ENCODE data around the gene MGAT4B. TPM values are rescaled to one million over a fixed set of nuclear protein-coding genes. Genes with fewer than 3 reads are reported as not detected.

MGAT4B gene
- total RNA-seq, 4 donors from 2014 or later, result 495 to 1,114 (median 787) TPM

DNA sequence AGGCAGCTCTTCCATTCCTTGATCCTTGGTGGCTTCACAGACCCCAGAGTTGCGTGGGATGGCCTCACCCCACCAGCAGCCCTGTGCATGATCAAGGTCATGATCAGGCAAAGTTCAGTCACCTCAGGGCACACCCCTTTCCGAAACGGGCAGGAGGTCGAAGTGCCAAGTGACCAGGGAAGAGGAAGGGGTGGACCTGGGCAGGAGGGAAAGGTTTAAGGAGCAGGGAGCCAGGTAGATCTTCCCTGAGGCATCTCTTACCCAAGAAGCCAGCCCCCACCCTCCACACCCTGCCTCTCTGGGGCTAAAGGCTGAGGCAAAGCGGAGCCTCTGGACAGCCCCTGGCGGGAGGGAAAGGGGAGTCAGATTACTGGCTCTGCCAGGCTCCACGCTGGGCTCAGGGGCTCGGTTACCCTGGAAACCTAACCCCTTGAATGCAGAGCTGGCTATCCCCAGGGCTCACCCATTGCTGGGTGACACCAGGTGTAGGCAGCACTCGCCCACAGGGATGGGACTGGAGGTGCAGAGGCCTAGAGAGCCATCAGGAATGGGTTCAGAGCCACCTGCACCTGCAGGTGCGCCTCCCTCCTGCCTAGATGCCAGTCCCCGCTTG, 3.6 kb downstream of the MGAT4B start:
- H3K27me3 ChIP-seq, result no peaks in the 10 kb centered on the region
- peaks cover 0 to 32% (median 20%) of the 10 kb centered on the region in 4 donors for H3K36me3 ChIP-seq
- H3K27ac ChIP-seq, result peak overlapping the region; percentile 50 to 100 (median 97)
- H3K4me1 ChIP-seq, result peaks cover 36 to 49% (median 46%) of the 10 kb centered on the region in 4 donors
- no peak overlapping the region for H3K4me3 ChIP-seq
- TF ChIP-seq EP300 (IDR thresholded peaks at IDR 0.05; ENCODE audit: low read depth), result no peak
- intact Hi-C loops (cut with DNase I; ENCODE audit: low total_unique reads) (loop anchor here (5.0 kb wide), 1 partner anchor 104 kb away; the partner anchor contains the start of gene TBC1D9B), in situ Hi-C loops (cut with MboI; ENCODE audit: low pct_ligation_motif_present in 1 of 4, low pct_unique_long_range_greater_than_20kb in 1 of 4, low sequenced_read_pairs in 3 of 4) (no loop called here)
- WGBS, 2 donors (ENCODE audit: low coverage in 1 of 2), result 48 to 53% methylated on average over 4 to 11 of the region's 11 CpGs
- DNase-seq, result no peak
- no peaks in the 10 kb centered on the region for H3K9me3 ChIP-seq

DNA sequence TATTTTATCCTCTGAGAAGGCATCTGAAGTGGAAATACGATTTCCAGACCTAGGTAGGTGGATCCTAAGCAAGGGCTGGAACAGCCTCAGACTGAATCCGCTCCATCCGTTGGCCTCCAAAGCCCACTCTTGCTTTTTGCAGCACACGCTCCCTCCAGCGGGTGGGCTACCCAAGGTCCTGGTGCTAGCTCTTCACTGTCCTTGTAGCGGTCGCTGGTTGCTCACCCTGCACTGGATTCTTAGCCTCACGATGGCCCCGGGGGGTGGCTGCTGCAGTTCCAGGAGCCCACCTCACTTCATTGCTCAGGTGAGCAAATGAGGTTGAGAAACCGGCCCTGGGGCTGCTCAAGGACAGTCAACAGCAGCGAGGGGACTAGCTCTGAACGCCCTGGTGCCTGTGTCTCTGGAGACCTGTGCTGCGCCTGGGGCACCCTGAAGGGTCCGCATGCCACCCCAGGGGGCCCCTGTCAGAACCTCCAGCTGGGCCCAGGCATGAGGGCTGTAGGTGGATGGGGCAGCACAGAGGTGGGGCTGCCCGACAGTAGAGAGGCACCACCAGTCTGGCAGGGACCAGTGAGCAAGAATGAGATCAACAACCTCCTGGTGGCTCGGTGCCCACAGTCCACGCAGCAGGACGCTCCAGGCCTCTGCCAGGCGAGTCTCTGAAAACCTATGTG, 4.3 kb downstream of the MGAT4B start:
- TF ChIP-seq EP300 (IDR thresholded peaks at IDR 0.05; ENCODE audit: low read depth) (no peak), POLR2A (IDR thresholded peaks at IDR 0.05) (no peak), POLR2AphosphoS5 (IDR thresholded peaks at IDR 0.05) (no peak)
- TF ChIP-seq, protein P1, sequence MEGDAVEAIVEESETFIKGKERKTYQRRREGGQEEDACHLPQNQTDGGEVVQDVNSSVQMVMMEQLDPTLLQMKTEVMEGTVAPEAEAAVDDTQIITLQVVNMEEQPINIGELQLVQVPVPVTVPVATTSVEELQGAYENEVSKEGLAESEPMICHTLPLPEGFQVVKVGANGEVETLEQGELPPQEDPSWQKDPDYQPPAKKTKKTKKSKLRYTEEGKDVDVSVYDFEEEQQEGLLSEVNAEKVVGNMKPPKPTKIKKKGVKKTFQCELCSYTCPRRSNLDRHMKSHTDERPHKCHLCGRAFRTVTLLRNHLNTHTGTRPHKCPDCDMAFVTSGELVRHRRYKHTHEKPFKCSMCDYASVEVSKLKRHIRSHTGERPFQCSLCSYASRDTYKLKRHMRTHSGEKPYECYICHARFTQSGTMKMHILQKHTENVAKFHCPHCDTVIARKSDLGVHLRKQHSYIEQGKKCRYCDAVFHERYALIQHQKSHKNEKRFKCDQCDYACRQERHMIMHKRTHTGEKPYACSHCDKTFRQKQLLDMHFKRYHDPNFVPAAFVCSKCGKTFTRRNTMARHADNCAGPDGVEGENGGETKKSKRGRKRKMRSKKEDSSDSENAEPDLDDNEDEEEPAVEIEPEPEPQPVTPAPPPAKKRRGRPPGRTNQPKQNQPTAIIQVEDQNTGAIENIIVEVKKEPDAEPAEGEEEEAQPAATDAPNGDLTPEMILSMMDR (IDR thresholded peaks at IDR 0.05), result no peak
- Histone ChIP-seq H3K4me3 (no peak overlapping the region), H3K27ac (peak overlapping the region; percentile 7 to 96 (median 12)), H3K27me3 (no peaks in the 10 kb centered on the region), H3K4me1 (peaks cover 35 to 43% (median 38%) of the 10 kb centered on the region in 4 donors), H3K36me3 (peaks cover 0 to 37% (median 23%) of the 10 kb centered on the region in 4 donors), H3K9me3 (no peaks in the 10 kb centered on the region)
- 84% methylated on average over 18 of the region's 19 CpGs; no CpG with 5 or more reads in 1 of the 2 donors for WGBS, 2 donors (ENCODE audit: low coverage in 1 of 2)
- in situ Hi-C loops (cut with MboI; ENCODE audit: low pct_ligation_motif_present in 1 of 4, low pct_unique_long_range_greater_than_20kb in 1 of 4, low sequenced_read_pairs in 3 of 4) (no loop called here), intact Hi-C loops (cut with DNase I; ENCODE audit: low total_unique reads) (loop anchor here (5.0 kb wide), 1 partner anchor 105 kb away; the partner anchor contains the start of gene TBC1D9B)
- no peak for DNase-seq

DNA sequence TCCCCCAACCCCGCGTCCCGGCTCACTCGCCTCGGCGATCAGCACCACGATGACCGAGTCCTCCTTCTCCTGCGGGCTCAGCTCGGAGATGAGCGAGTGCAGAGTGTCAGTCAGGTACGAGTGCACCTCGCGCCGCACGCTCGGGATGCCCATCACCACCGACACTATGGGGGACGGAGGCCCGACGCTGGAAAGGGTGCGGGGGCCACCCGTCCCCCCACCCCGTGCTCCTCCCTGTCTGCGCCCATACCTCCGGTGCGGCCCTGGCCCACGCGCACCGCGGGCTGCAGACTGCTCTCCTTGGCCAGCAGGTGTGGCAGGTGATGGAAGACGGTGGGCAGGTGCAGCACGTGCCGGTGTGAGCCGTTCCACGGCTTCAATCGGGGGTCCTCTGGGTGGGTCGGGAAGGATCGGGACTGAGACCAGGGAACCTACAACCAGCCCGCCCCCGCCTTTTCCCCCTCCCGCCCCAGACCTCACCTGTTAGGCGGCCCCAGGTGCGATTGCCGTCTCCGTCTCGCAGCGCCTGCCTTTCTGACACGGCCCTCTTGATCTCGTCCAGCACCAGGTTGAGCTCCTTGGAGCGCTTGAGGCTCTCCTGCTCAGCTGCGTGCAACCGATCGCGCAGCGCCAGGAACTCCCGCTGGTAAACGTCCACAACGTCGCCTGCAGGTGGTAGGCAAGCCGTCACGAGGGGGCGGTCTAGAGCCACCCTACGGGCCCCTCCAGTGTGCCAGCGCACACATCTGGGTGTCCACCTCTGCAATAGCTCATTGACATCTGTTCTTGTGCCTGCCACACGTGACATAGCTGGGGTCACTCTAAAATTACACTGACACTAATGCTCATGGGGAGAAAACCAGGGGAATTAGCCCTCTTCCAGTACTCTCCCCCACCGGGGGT, 5.1 kb downstream of the MGAT4B start:
- WGBS, 2 donors (ENCODE audit: low coverage in 1 of 2), result 35 to 63% methylated on average over 3 to 66 of the region's 67 CpGs
- in situ Hi-C loops (cut with MboI; ENCODE audit: low pct_ligation_motif_present in 1 of 4, low pct_unique_long_range_greater_than_20kb in 1 of 4, low sequenced_read_pairs in 3 of 4), result no loop called here
- intact Hi-C loops (cut with DNase I; ENCODE audit: low total_unique reads), result loop anchor here (5.0 kb wide), 1 partner anchor 106 kb away; the partner anchor contains the start of gene TBC1D9B

DNA sequence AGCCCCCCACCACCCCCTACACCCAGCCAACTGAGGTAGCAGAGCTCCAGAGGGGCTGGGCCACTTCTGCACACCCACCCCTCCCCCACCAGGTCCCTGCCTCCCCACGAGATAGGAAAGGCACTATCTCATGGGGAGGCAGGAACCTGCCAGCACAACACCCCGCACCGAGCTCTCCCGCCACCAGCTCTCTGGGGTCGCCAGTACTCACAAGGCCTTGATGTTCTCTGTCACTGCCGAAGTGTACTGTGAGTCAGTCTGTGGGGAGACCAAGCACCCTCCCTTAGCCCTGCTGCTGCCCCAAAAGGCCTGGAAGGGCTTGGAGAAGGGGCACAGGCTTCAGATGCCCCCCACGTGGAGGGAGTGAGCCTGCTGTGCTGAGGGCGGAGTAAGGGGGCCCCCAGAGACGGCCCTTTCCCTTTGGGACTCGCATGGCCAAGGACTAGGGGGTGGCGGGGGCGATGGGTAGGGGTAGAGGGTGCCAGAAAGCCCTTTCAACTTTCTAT, 5.9 kb downstream of the MGAT4B start:
- in situ Hi-C loops (cut with MboI; ENCODE audit: low pct_ligation_motif_present in 1 of 4, low pct_unique_long_range_greater_than_20kb in 1 of 4, low sequenced_read_pairs in 3 of 4), result no loop called here
- H3K27ac ChIP-seq, result no peak overlapping the region
- no peak for DNase-seq
- peaks cover 0 to 37% (median 23%) of the 10 kb centered on the region in 4 donors for H3K36me3 ChIP-seq
- TF ChIP-seq POLR2AphosphoS5 (IDR thresholded peaks at IDR 0.05) (no peak), POLR2A (IDR thresholded peaks at IDR 0.05) (no peak), EP300 (IDR thresholded peaks at IDR 0.05; ENCODE audit: low read depth) (no peak)
- TF ChIP-seq, protein P1 (IDR thresholded peaks at IDR 0.05), result no peak
- no peaks in the 10 kb centered on the region for H3K27me3 ChIP-seq
- intact Hi-C loops (cut with DNase I; ENCODE audit: low total_unique reads), result loop anchor here (5.0 kb wide), 1 partner anchor 107 kb away; the partner anchor contains the start of gene TBC1D9B
- H3K4me3 ChIP-seq, result no peak overlapping the region
- H3K4me1 ChIP-seq, result peaks cover 39 to 53% (median 45%) of the 10 kb centered on the region in 4 donors
- WGBS, 2 donors (ENCODE audit: low coverage in 1 of 2), result 83 to 100% methylated on average over 2 to 12 of the region's 12 CpGs
- H3K9me3 ChIP-seq, result no peaks in the 10 kb centered on the region

More for the DNA sequence above, 5.1 kb downstream of the MGAT4B start:
- peaks cover 0 to 37% (median 23%) of the 10 kb centered on the region in 4 donors for H3K36me3 ChIP-seq
- H3K27me3 ChIP-seq, result no peaks in the 10 kb centered on the region
- peak; percentile 88 for DNase-seq
- H3K4me3 ChIP-seq, result no peak overlapping the region
- H3K9me3 ChIP-seq, result no peaks in the 10 kb centered on the region
- H3K27ac ChIP-seq, result peak overlapping the region in 2 of 4 donors; percentile 14 to 96
- H3K4me1 ChIP-seq, result peaks cover 38 to 50% (median 42%) of the 10 kb centered on the region in 4 donors
- TF ChIP-seq, protein P1 (IDR thresholded peaks at IDR 0.05), result peak; percentile 64 to 72 (median 67)
- TF ChIP-seq POLR2AphosphoS5 (IDR thresholded peaks at IDR 0.05), result peak in 2 of 3 donors; percentile 7 to 40
- TF ChIP-seq EP300 (IDR thresholded peaks at IDR 0.05; ENCODE audit: low read depth), result no peak
- TF ChIP-seq POLR2A (IDR thresholded peaks at IDR 0.05), result no peak

All from transverse colon (tissue), 4 donors.